Measurements from ENCODE around the gene FBXW12.

- TF ChIP-seq TAF1 (IDR thresholded peaks at IDR 0.05; ENCODE audit: borderline replicate concordance, insufficient read depth, low read length) (no peak), SIN3A (IDR thresholded peaks at IDR 0.05; ENCODE audit: borderline replicate concordance, insufficient read depth, low read length) (no peak), POLR2AphosphoS5 (IDR thresholded peaks at IDR 0.05; ENCODE audit: low read depth, low read length) (no peak), REST (IDR thresholded peaks at IDR 0.05; ENCODE audit: insufficient read depth in 1 of 2, low read depth in 2 of 2, low read length in 2 of 2) (no peak)
Measured at GRCh38 chr3:48422272-48422671, 50.3 kb downstream of the FBXW12 start.
